SU-DHL-6 (cell line): ENCODE results near the gene CD6.

Experiments
- H2AFZ ChIP-seq: fragments of 200-600 bp; sonication (generic); 2 replicates; pipeline ENCODE4 v1.6.1; 2014; ENCODE audit warnings: low read depth, mild to moderate bottlenecking, moderate library complexity, mixed read lengths, antibody characterized with exemption, low read length; ENCODE audit not compliant: severe bottlenecking
- H3F3A ChIP-seq: fragments of 200-600 bp; shearing (Covaris generic); 2 replicates; pipeline ENCODE4 v1.6.0; 2016; ENCODE audit warnings: antibody characterized with exemption, mild to moderate bottlenecking; ENCODE audit not compliant: insufficient read depth
- H3K27ac ChIP-seq: fragments of 200-600 bp; sonication (generic); 2 replicates; pipeline ENCODE4 v1.5.1; 2016; ENCODE audit warnings: low read depth, mild to moderate bottlenecking, low read length, moderate library complexity, mixed read lengths
- H3K27me3 ChIP-seq: fragments of 200-600 bp; sonication (generic), shearing (Covaris generic); 2 replicates; pipeline ENCODE4 v1.6.0; 2014; ENCODE audit warnings: mild to moderate bottlenecking, low read length
- H3K36me3 ChIP-seq: fragments of 200-600 bp; sonication (generic); 2 replicates; pipeline ENCODE4 v1.6.1; 2014; ENCODE audit warnings: mild to moderate bottlenecking, low read length, mixed read lengths
- H3K4me2 ChIP-seq: fragments of 300-600, 200-600 bp; shearing (Covaris generic), sonication (generic); 2 replicates; pipeline ENCODE4 v1.6.0; 2014; ENCODE audit warnings: low read length, low read depth, mild to moderate bottlenecking; ENCODE audit not compliant: poor library complexity, severe bottlenecking
- H3K4me3 ChIP-seq: fragments of 200-600 bp; sonication (generic); 2 replicates; pipeline ENCODE4 v1.5.1; 2014; ENCODE audit warnings: antibody characterized with exemption, low read length, mild to moderate bottlenecking, mixed read lengths; ENCODE audit not compliant: insufficient read depth, poor library complexity, severe bottlenecking
- H3K79me2 ChIP-seq: fragments of 200-600 bp; sonication (generic); 2 replicates; pipeline ENCODE4 v1.6.1; 2014; ENCODE audit warnings: mild to moderate bottlenecking, low read length, moderate library complexity; ENCODE audit not compliant: insufficient read depth
- H3K9ac ChIP-seq: fragments of 200-600 bp; sonication (generic); 2 replicates; pipeline ENCODE4 v1.7.0; 2014; ENCODE audit warnings: mild to moderate bottlenecking, low read length
- H3K9me2 ChIP-seq: fragments of 200-600 bp; sonication (generic); replicated peaks from 2 replicates; pipeline ENCODE4 v1.6.1; 2014; ENCODE audit warnings: low read length; ENCODE audit not compliant: insufficient read depth
- H3K9me3 ChIP-seq: fragments of 200-600 bp; sonication (generic); 2 replicates; pipeline ENCODE4 v1.6.1; 2014; ENCODE audit warnings: low read length, mixed read lengths; ENCODE audit not compliant: insufficient read depth
- H4K20me1 ChIP-seq: fragments of 200-600 bp; sonication (generic); 2 replicates; pipeline ENCODE4 v1.6.1; 2014; ENCODE audit warnings: low read depth, mild to moderate bottlenecking, antibody characterized with exemption, low read length, moderate library complexity, mixed read lengths
- CTCF ChIP-seq: fragments of 200-600 bp; sonication (generic); IDR thresholded peaks from one replicate; pipeline ENCODE4 v1.5.1; 2017; ENCODE audit warnings: antibody characterized with exemption, mild to moderate bottlenecking, low read length, moderate library complexity; ENCODE audit not compliant: insufficient read depth, poor library complexity, severe bottlenecking
- EZH2phosphoT487 ChIP-seq: fragments of 200-600 bp; sonication (generic), shearing (Covaris generic); conservative IDR thresholded peaks from 2 replicates; pipeline ENCODE4 v1.6.1; 2018; ENCODE audit warnings: mild to moderate bottlenecking, antibody characterized with exemption, low read length, moderate library complexity, mixed read lengths

Gene CD6

DNA sequence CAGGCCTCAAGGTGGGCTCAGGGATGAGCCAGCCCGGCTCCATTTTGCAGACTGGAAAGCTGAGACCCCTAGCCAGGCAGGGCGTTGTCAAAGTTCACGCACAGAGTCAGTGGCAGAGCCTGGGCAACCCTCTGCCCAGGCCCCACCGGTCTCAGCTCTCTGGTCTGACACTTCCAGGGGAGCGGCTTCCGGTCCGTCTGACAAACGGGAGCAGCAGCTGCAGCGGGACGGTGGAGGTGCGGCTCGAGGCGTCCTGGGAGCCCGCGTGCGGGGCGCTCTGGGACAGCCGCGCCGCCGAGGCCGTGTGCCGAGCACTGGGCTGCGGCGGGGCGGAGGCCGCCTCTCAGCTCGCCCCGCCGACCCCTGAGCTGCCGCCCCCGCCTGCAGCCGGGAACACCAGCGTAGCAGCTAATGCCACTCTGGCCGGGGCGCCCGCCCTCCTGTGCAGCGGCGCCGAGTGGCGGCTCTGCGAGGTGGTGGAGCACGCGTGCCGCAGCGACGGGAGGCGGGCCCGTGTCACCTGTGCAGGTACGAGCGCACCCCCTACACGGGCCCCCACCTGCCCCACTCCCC, 36.0 kb downstream of the CD6 start:
- no peaks in the 10 kb centered on the region for H3K79me2 ChIP-seq
- no peak overlapping the region for H2AFZ ChIP-seq
- H3K9me2 ChIP-seq: no peaks in the 10 kb centered on the region
- no peak overlapping the region for H3K4me3 ChIP-seq
- H3K4me2 ChIP-seq: no peak overlapping the region
- no peak overlapping the region for H3K9ac ChIP-seq
- no peaks in the 10 kb centered on the region for H3K36me3 ChIP-seq
- no peak for TF ChIP-seq EZH2phosphoT487
- TF ChIP-seq CTCF: no peak
- no peaks in the 10 kb centered on the region for H3K27me3 ChIP-seq
- H3F3A ChIP-seq: no peaks in the 10 kb centered on the region
- no peaks in the 10 kb centered on the region for H4K20me1 ChIP-seq
- no peak overlapping the region for H3K27ac ChIP-seq
- H3K9me3 ChIP-seq: no peaks in the 10 kb centered on the region

- no peaks in the 10 kb centered on the region for H3K27me3 ChIP-seq
- no peaks in the 10 kb centered on the region for H3K79me2 ChIP-seq
- no peak overlapping the region for H2AFZ ChIP-seq
- TF ChIP-seq EZH2phosphoT487: no peak
- no peak for TF ChIP-seq CTCF
- H3K9me2 ChIP-seq: no peaks in the 10 kb centered on the region
- H3K4me2 ChIP-seq: no peak overlapping the region
- no peak overlapping the region for H3K9ac ChIP-seq
- H3K4me3 ChIP-seq: no peak overlapping the region
- no peak overlapping the region for H3K27ac ChIP-seq
- H3K36me3 ChIP-seq: no peaks in the 10 kb centered on the region
- H4K20me1 ChIP-seq: no peaks in the 10 kb centered on the region
- H3K9me3 ChIP-seq: no peaks in the 10 kb centered on the region
- no peaks in the 10 kb centered on the region for H3F3A ChIP-seq
Measured at GRCh38 chr11:61007956-61008896, 36.7 kb downstream of the CD6 start.

- Histone ChIP-seq H3K4me3 (no peak overlapping the region), H3K9me3 (no peaks in the 10 kb centered on the region), H4K20me1 (no peaks in the 10 kb centered on the region), H3K4me2 (no peak overlapping the region), H3K36me3 (no peaks in the 10 kb centered on the region), H3F3A (no peaks in the 10 kb centered on the region), H2AFZ (no peak overlapping the region), H3K9me2 (no peaks in the 10 kb centered on the region), H3K79me2 (no peaks in the 10 kb centered on the region), H3K27me3 (no peaks in the 10 kb centered on the region), H3K9ac (no peak overlapping the region), H3K27ac (no peak overlapping the region)
- TF ChIP-seq EZH2phosphoT487 (no peak), CTCF (no peak)
Measured at GRCh38 chr11:61008971-61009370, 37.5 kb downstream of the CD6 start.
